Stimulated activated CD4-positive, alpha-beta T cell treated with anti-CD3 and anti-CD28 coated beads, TNF-alpha, amount 100 ng/mL, for 4 hours (primary cell): ENCODE data around the gene ITFG2.
"Not testable (repeated sequence)": the region's sequence is repeated elsewhere in the genome, so short reads cannot be mapped to it uniquely, and the experiment has no call there.

Experiments used
- DNase-seq, 3 experiments: peaks; one replicate each; pipeline ENCODE4 v3.0.0-alpha.2; 2020; ENCODE audit warnings: low read depth in 3 of 3

ITFG2 gene

GRCh38 chr12:2862876-2863275 is 50.4 kb downstream of the ITFG2 start:
- DNase-seq = no peak

- DNase-seq = not testable (repeated sequence)
Observed at GRCh38 chr12:2863402-2863801, 50.9 kb downstream of the ITFG2 start.

DNA sequence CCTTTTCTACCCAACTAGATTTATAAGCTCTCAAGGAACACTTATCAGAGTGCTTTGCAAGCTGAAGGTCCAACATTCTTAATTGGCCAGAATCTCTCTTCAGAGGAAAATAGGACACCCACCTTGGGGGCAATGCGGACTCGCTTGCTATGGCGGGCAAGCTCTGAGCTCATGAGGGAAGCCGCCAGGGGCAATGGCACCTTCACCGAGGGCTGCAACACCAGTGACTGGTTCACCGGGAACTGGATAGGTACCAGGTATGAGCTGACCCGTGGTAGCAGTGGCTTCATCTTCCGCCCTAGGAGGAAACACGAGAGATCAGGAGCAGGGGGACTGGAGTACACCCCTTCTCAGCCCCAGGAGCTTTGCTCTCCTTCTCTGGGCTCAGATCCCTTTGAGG is 51.7 kb downstream of the ITFG2 start:
- no peak for DNase-seq

DNA sequence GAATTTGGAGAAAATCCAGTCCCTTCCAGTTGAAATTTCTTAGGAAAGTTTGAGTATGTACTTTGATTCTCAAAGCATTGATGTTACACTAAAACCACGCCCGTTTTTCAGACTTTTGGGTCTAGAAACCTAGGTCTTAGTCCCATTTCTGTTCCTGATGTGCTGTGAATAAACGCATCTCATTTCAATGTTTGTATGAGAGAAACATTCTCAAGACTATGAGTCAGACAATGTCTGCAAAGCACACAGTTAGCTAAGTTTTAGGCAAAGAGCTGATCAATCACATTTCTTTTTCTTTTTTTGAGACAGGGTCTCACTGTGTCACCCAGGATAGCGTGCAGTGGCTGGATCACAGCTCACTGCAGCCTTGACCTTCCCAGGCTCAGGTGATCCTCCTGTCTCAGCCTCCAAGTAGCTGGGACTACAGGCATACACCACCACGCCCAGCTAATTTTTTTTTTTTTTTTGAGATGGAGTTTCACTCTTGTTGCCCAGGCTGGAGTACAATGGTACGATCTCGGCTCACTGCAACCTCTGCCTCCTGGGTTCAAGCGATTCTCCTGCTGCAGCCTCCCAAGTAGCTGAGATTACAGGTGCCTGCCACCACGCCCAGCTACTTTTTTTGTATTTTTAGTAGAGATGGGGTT is 56.6 kb downstream of the ITFG2 start:
- not testable (repeated sequence) for DNase-seq
